Stimulated activated CD4-positive, alpha-beta T cell treated with anti-CD3 and anti-CD28 coated beads, Interleukin-12 subunit alpha, Interleukin-12 subunit beta, amount 100 ng/mL, for 48 hours (primary cell): ENCODE results near the gene BCKDK.
"Not testable (repeated sequence)": the region's sequence is repeated elsewhere in the genome, so short reads cannot be mapped to it uniquely, and the experiment has no call there.

Experiments
- DNase-seq, 3 donors: peaks; one replicate each; pipeline ENCODE4 v3.0.0-alpha.2; 2020; ENCODE audit warnings: low read depth in 2 of 3, low spot score in 1 of 3

BCKDK gene

DNA sequence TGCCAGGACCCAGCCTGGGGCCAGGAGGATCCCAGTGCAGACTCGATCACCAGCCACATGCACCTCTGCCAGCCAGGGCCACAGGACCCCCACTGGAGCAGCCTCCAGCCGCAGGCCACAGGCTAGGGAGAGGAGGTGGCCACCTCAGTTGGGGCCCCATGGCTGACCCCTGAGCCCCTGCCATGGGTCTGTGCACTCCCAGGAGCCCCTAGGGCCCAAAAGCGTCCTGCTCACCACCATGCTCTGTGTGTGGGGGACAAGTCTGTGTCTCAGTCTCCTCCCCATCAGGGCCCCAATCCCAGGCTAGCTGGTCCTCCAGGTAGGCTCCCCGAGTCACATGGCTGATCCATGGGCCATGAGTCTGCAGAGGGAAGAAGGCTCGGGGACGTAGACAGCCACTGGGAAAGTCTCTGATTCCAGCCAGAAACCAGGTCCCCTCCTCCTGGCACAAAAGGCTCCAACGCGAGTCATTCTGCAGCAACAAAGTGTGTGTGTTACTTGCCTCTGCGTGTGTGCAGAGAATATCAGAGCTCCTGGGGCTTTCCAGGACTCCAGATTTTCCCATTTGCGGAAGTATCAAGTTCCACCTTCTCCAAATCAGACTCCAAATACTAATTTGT lies 33.4 kb downstream of the BCKDK start:
- no peak for DNase-seq

DNA sequence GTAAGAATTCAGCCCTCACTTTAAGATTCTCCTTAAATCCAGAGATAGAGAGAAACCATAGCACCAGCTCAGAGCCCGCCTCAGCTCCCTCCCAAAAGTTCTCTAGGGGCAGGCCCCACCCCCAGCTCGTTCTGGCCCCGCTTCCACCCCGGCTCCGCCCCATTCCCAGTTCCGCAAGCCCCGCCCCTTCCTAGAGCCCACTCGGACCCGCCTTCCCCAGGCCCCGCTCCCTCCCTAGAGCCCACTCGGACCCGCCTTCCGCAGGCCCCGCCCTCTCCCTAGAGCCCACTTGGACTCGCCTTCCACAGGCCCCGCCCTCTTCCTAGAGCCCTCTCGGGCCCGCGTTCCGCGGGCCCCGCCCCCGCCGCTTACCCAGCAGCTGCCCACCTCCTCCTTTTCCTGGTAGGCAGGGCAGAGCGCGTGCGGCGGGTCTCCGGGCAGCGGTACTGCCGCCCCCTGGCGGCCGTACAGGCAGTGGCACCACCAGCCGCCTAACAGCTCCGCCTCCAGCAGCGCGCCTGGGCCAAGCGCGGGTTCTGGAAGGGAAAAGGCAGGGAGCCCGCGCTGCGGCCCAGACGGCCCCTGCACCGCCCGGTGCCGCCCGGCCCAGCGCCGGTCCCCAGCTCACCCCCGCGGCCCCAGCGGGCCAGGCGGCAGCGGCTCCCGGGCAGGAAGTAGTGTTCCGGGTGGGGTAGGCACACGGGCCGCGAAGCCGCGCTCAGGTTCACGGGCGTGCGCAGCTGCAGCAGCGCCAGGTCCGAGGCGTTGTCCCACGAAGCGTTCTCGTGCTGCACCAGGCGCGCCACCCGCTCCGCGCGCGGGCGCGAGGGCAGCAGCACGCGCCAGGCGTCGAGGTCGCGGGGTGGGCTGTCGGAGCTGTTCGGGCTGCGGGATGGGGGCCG lies 34.2 kb downstream of the BCKDK start:
- peak; percentile 98 to 99 (median 98) for DNase-seq

DNA sequence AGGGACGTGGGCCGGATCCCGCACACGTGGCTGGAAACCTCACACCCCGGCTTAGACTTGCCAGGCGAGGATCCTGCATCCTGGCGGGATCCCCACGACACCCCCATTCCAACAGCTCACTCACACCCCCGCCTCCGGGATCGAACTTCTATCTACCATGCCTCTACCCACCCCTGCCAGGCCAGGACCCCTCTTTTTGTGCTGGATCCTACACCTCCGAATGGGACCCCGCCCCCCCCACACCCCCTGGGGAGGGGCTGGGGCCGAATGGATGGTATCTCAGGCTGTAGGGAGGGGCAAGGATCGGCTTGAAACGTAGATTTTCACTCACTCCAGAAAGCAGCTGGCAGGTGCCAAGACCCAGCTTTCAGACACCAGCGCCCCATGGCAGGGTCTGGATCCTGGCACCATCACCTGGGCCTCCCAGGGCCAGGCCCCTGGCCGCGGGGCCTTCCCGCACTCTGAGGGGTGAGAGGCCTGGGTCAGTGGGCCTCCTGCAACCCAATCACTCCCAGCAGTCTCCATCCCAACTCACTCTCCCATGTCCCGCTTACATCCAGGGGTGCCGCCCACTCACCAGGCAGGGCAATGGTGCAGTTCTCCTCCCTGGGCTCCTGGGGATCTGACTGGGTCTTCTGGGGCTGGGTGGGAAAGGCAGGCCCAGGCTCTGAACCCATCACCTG lies 35.0 kb downstream of the BCKDK start:
- no peak for DNase-seq

DNA sequence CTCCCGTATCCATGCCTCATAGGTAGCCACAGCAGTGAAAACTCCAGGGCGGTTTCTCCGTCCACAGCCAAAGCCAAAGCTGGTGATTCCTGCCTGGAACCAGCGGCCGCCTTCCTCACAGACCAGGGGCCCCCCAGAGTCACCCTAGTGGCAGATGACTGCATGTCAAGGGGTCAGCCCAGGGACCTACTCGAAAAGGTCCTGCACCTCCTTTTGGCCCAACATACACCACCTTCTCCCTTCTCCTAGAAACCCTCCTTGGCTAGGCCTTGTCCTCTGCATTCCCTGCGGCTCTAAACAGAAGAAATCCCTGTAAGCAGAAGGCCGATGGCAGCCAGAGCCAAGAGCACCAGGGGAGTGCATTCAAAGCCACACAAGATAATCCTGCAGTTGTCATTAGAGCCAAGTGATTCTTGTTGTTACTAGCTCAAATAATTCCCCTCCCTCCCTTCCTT lies 35.5 kb downstream of the BCKDK start:
- DNase-seq, result no peak

DNA sequence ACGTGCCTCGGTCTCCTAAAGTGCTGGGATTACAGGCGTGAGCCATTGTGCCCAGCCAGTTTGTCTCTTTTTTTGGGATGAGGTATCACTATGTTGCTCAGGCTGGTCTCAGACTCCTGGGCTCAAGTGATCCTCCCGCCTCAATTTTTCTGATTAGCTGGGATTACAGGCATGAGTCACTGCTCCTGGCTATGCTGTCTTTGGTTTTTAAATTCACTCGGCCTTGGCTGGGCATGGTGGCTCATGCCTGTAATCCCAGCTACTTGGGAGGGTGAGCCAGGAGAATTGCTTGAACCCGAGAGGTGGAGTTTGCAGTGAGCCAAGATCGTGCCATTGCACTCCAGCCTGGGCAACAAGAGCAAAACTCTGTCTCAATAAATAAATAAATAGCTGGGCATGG lies 36.2 kb downstream of the BCKDK start:
- DNase-seq, result not testable (repeated sequence)

DNA sequence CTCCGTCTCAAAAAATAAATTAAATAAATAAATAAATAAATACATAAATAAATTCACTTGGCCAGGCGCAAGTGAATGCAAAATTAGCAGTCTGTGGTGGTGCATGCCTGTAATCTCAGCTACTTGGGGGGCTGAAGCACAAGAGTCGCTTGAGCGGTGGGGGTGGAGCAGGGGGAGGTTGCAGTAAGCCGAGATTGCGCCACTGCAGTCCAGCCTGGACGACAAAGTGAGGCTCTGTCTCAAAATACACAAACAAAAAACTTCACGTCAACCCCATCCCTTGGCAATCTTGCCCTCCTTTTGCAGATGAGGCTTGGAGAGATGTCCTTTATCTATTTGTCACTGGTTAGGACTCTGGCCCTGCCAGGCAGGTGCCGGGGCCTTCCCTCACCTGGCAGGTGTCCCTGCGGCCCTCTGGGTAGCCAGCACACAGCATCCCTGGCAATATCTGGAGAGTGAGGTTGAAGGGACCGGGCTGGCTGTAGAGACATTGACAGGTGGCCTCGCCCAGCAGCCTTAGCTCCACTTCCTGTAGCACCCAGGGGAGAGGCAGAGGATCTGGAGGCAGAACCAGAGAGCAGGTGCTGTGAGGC lies 37.3 kb downstream of the BCKDK start:
- DNase-seq, result no peak

DNA sequence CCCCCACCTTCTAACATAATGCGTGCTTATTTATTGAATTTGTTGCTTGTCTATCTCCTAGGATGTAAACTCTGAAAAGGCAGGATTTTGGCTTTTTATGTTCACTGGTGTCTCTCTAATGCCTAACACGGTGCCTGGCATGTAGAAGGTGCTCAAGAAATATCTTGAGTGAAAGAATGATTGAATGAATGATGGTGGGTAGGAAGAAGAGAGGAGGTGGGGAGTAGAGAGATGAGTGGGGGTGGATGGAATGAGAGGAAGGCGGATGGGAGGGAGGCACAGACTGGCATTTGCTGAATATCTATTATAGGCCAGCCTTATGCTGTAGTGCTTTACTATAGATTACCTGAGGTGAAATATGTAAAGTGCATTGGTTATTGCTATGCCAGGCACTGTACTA lies 39.4 kb downstream of the BCKDK start:
- DNase-seq, result no peak

DNA sequence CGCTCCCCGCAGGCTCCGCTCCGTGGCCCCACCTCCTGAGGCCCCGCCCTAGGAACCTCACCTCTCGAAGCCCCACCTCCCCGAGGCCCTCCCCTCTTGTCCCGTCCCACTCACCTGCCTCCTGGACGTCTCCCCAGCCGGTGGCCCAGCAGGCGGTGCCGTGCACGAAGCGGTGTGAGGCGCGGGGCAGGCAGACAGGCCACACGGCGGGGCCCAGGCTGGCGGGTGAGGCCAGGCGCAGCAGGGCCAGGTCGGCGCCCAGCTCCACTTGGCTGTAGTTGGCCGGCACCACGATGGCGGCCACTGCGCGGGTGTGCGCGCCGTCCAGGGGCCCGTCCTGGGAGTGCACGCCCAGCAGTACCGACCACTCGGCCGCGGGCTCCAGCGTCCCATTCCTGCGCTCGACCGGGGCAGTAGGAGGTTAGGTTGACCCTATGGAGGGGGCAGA lies 40.1 kb downstream of the BCKDK start:
- no peak for DNase-seq

DNA sequence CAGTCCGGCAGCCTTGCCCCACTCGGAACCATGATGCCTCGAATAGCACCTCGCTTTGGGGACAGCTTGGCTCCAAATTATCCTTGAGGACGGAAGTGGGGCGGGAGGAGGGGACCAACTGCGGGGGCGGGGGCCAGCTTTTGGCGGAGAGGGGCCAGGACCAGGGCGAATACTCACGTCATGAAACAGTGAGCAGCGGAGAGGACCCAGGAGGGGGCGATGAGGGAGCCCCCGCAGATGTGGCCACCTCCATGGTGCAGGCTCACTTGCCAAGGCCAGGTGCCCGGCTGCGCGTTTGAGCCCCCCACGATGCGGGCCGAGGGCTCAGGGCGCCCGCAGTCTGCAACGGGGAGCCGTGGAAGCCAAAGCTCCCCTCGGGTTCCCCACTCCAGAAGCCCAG lies 40.7 kb downstream of the BCKDK start:
- no peak for DNase-seq

DNA sequence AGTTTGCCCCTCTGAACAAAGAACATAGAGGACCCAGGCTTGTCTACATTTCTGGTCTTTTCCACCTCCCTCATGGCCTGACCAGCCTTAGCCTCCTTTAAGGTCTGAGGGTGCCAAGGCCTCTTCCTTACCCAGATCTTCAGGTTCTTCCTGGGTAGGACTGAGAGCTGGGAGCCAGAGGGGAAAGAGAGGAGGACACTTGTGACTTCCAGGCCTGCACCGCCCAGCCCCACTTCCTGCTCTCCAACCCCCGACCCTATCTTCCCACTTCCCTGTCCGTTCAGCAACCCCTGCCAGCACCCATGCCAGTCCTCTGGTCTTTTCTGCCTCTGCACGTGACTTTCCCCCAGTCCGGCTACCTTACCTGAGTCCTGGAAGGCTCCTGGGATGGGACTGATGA lies 41.1 kb downstream of the BCKDK start:
- no peak for DNase-seq

DNA sequence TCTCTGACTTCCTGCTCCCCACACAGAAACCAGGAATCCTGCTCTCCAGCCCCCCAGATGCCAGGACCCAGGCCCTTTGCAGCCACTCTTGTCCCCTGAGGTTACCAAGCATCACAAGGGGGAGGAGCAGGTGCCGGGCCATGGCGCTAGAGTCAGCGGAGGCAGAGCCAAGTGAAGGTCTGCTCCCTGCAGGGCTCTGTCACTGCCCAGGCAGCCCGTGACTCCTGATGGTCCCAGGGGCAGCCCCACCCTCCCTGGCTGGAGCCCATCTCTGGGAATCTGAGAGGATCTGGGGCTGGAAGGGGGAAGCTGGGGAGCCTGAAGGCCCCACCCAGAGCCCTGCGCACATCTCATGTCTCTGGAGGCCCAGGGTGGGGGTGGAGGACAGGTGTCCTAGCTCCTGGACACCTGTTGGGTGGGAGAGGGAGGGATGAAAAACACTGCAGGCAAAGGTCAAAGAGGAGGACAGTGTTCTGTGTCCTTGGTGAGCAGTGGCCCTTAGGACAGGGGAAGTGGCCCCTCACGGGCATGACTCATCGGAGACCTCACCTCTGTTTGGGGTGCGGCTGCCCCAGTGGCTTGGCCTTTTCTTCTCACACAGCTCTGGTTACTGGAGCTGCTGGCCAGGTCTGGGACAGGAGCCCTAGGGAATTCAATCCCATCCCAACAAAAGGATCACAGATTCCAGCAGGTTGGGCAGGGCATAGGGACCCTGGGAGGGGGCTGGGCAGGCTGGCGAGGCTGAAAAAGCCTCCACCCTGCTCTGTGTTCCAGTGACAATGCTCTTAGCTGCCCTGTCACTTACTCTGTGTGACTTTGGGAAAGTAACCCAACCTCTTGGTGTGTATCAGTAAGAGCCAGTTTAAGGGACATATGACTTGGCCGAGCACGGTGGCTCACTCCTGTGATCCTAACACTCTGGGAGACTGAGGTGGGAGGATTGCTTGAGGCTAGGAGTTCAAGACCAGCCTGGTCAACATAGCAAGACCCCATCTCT lies 42.0 kb downstream of the BCKDK start, which contains the start of gene PRSS36:
TSS of gene PRSS36 (minus strand) at position 173 of the 997 bp plus-strand sequence. CDS start at position 142, 31 bp downstream.
- DNase-seq, result no peak

DNA sequence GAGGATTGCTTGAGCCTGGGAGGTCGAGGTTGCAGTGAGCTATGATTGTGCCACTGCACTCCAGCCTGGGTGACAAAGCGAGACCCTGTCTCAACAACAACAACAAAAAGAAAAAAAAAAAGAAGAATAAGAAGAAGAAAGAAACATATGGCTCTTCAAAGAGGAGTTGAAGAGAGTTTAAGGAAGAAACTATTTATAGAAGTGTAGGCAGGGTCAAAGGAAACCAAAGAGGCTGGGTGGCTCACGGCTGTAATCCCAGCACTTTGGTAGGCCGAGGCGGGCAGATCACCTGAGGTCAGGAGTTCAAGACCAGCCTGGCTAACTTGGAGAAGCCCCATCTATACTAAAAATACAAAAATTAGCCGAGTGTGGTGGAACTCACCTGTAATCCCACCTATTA lies 42.8 kb downstream of the BCKDK start:
- DNase-seq, result not testable (repeated sequence)

DNA sequence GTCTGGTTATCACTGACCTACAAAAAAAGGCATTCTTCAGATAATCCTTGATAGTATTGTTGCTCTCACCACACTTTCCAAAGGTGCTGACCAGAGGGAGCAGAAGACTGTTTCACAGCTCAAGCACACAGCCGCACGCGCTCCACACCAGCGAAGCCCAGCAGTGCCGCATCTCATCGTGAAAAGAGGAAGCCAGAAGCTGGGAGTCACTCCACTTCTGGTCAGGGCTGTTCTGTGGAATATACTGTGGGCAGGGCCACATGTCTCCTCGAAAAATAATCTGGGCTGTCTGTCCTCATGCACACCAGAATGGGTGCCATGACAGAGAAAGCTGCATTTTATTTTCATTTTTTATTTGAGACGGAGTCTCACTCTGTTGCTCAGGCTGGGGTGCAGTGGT lies 49.0 kb downstream of the BCKDK start:
- no peak for DNase-seq
